Endodermal cell (in vitro differentiated cells): ENCODE data around the gene TKFC. TPM values are rescaled to one million over a fixed set of nuclear protein-coding genes. Genes with fewer than 3 reads are reported as not detected.

Experiments
- DNase-seq: peaks from one replicate; pipeline ENCODE4 v3.0.0-alpha.2; 2017
- H3K27ac ChIP-seq: 2 replicates; pipeline ENCODE4 v1.5.1; 2013; ENCODE audit warnings: mild to moderate bottlenecking, low read depth, low read length, moderate library complexity
- H3K27me3 ChIP-seq: 2 replicates; pipeline ENCODE4 v1.6.1; 2013; ENCODE audit warnings: mild to moderate bottlenecking, low read length, moderate library complexity; ENCODE audit not compliant: insufficient read depth, control insufficient read depth, poor library complexity, severe bottlenecking
- H3K36me3 ChIP-seq: 2 replicates; pipeline ENCODE4 v1.7.0; 2013; ENCODE audit warnings: mild to moderate bottlenecking, low read length, moderate library complexity; ENCODE audit not compliant: control insufficient read depth, insufficient read depth
- H3K4me1 ChIP-seq: one replicate; pipeline ENCODE4 v1.7.0; 2013; ENCODE audit warnings: low read length; ENCODE audit not compliant: control insufficient read depth, insufficient read depth
- H3K4me3 ChIP-seq: 2 replicates; pipeline ENCODE4 v1.5.1; 2013; ENCODE audit warnings: mild to moderate bottlenecking, low read length, moderate library complexity
- H3K9ac ChIP-seq: 2 replicates; pipeline ENCODE4 v1.6.1; 2013; ENCODE audit warnings: mild to moderate bottlenecking, low read length, moderate library complexity; ENCODE audit not compliant: poor library complexity, severe bottlenecking; ENCODE audit errors: extremely low read depth
- H3K9me3 ChIP-seq: 2 replicates; pipeline ENCODE4 v1.6.1; 2013; ENCODE audit warnings: mild to moderate bottlenecking, low read length, moderate library complexity; ENCODE audit not compliant: control insufficient read depth
- H3K27ac Mint-ChIP-seq: 2 replicates; pipeline ENCODE4 v1.8.0; 2020; ENCODE audit warnings: mixed read lengths
- H3K27me3 Mint-ChIP-seq: 2 replicates; pipeline ENCODE4 v1.8.0; 2021; ENCODE audit warnings: mild to moderate bottlenecking, mixed read lengths; ENCODE audit not compliant: insufficient read depth
- H3K36me3 Mint-ChIP-seq: 2 replicates; pipeline ENCODE4 v1.8.0; 2020; ENCODE audit warnings: low read depth, mixed read lengths
- H3K4me1 Mint-ChIP-seq: 2 replicates; pipeline ENCODE4 v1.8.0; 2020; ENCODE audit warnings: mixed read lengths
- H3K4me3 Mint-ChIP-seq: 2 replicates; pipeline ENCODE4 v1.8.0; 2020; ENCODE audit warnings: mild to moderate bottlenecking, moderate library complexity, mixed read lengths
- H3K9me3 Mint-ChIP-seq: 2 replicates; pipeline ENCODE4 v1.8.0; 2020; ENCODE audit warnings: mild to moderate bottlenecking, mixed read lengths
- CTCF ChIP-seq: fragments of 200-600 bp; sonication (generic); conservative IDR thresholded peaks from 2 replicates; pipeline ENCODE4 v1.5.0; 2021; ENCODE audit warnings: antibody characterized with exemption, mild to moderate bottlenecking
- WGBS, 2 experiments: methylation state at CpG; one replicate each; pipeline versions ENCODE4 v1.1.5 to v1.1.7; 2013; ENCODE audit warnings: missing lambda C conversion rate in 2 of 2, mixed read lengths in 1 of 2; ENCODE audit not compliant: insufficient coverage in 1 of 2, insufficient read length in 1 of 2; 5-methylcytosine and 5-hydroxymethylcytosine counted together
- total RNA-seq, 2 donors: library from RNA; stranded (reverse); fragmentation: NEBNext Ultra II Directional in 1 of 2; extraction: Animal tissue kit (Norgen Biotek cat#: 25700) in 1 of 2; gene quantifications; 2 replicates in 1 of 2; 3 replicates in 1 of 2; pipeline ENCODE4 v1.2.1, GENCODE V29; 2021

The TKFC gene
- total RNA-seq, 2 donors from 2014 or later, result 93.7 to 116 TPM

DNA sequence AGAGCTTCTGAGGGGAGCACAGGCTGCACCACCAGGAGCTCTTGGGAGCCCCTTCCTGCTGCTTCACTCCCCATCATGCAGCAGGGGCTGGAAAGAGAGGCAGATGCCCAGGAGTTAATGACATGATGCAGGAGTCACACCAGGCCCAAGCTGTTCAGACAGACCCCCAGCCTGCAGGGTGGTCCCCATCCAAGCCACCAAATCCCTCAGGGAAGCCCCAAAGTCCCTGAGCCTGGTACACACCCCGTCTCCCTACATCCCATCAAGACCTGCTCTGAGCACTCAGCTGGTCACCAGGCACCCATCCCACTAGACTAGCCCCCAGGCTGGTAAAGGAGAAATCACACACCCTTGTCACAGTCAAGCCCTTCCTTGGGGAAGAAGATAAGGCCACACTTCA lies 17.3 kb downstream of the TKFC start:
- H3K36me3 ChIP-seq, result no peaks in the 10 kb centered on the region
- no peaks in the 10 kb centered on the region for H3K27me3 ChIP-seq
- Mint-ChIP-seq H3K27me3 (no peaks in the 10 kb centered on the region), H3K9me3 (no peaks in the 10 kb centered on the region), H3K4me3 (no peak overlapping the region), H3K27ac (no peak overlapping the region), H3K36me3 (peaks cover 27% of the 10 kb centered on the region), H3K4me1 (no peaks in the 10 kb centered on the region)
- DNase-seq, result no peak
- WGBS, 2 experiments, result 85% methylated on average over 1 of the region's 1 CpG; no CpG with 5 or more reads in 1 of the 2 experiments
- H3K9me3 ChIP-seq, result no peaks in the 10 kb centered on the region
- H3K9ac ChIP-seq, result no peak overlapping the region
- no peak for TF ChIP-seq CTCF
- H3K27ac ChIP-seq, result no peak overlapping the region
- H3K4me1 ChIP-seq, result no peaks in the 10 kb centered on the region
- H3K4me3 ChIP-seq, result no peak overlapping the region

GRCh38 chr11:61350803-61351202 lies 17.8 kb downstream of the TKFC start:
- Histone ChIP-seq H3K4me1 (no peaks in the 10 kb centered on the region), H3K9me3 (no peaks in the 10 kb centered on the region), H3K36me3 (no peaks in the 10 kb centered on the region), H3K27ac (no peak overlapping the region), H3K27me3 (no peaks in the 10 kb centered on the region), H3K9ac (no peak overlapping the region), H3K4me3 (no peak overlapping the region)
- no peak for TF ChIP-seq CTCF
- 74 to 96% methylated on average over 2 to 8 of the region's 8 CpGs for WGBS, 2 experiments
- no peak for DNase-seq
- Mint-ChIP-seq H3K9me3 (no peaks in the 10 kb centered on the region), H3K27me3 (no peaks in the 10 kb centered on the region), H3K4me3 (no peak overlapping the region), H3K4me1 (no peaks in the 10 kb centered on the region), H3K27ac (no peak overlapping the region), H3K36me3 (peaks cover 27% of the 10 kb centered on the region)

DNA sequence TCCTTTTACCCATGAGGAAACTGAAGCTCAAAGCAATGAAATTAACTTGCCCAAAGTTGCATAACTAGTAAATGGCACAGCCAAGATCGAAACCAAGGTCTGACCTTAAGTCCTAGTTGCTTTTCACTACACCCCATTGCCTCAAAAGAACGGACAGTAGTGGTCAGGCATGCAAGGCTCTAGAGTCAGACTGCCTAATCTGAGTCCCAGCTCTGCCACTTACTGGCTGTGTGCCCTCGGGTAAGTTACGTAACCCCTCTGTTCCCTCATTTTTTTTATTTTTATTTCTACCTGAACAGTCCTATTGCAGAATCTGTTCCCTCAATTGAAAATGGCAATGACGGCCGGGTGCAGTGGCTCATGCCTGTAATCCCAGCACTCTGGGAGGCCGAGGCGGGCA lies 19.0 kb downstream of the TKFC start:
- H3K36me3 Mint-ChIP-seq, result peaks cover 18% of the 10 kb centered on the region
- H3K27ac Mint-ChIP-seq, result no peak overlapping the region

More for the DNA sequence above, 19.0 kb downstream of the TKFC start:
- Histone ChIP-seq H3K9ac (no peak overlapping the region), H3K27ac (no peak overlapping the region), H3K4me1 (no peaks in the 10 kb centered on the region), H3K36me3 (no peaks in the 10 kb centered on the region), H3K4me3 (no peak overlapping the region), H3K9me3 (no peaks in the 10 kb centered on the region), H3K27me3 (no peaks in the 10 kb centered on the region)
- TF ChIP-seq CTCF, result no peak
- 78 to 82% methylated on average over 8 of the region's 8 CpGs for WGBS, 2 experiments
- Mint-ChIP-seq H3K9me3 (no peaks in the 10 kb centered on the region), H3K4me1 (no peaks in the 10 kb centered on the region), H3K4me3 (no peak overlapping the region), H3K27me3 (no peaks in the 10 kb centered on the region)
- no peak for DNase-seq
